Ovary (tissue), 3 donors: ENCODE results near the gene PAK1.

Source experiments
- CTCF ChIP-seq, 3 donors: fragments of 450-650 bp in 2 of 3; fragments of 200-600 bp in 1 of 3; IDR thresholded peaks; one replicate each; pipeline versions ENCODE4 v1.5.1 to v1.8.0; 2016 to 2022; ENCODE audit warnings: antibody characterized with exemption in 3 of 3, mild to moderate bottlenecking in 1 of 3
- EP300 ChIP-seq: sonication (generic); formaldehyde crosslinking; IDR thresholded peaks from one replicate; pipeline ENCODE4 v1.6.1; 2017; ENCODE audit warnings: antibody characterized with exemption
- POLR2A ChIP-seq: fragments of 450-650 bp; IDR thresholded peaks from one replicate; pipeline ENCODE4 v1.6.1; 2017; ENCODE audit warnings: antibody characterized with exemption, mild to moderate bottlenecking, moderate library complexity
- donor health status: DM: no; HTN: no; CAD: no.

GRCh38 chr11:77413850-77414460 is 59.9 kb downstream of the PAK1 start:
- TF ChIP-seq CTCF (IDR thresholded peaks at IDR 0.05) (no peak), POLR2A (no peak), EP300 (no peak)
